HepG2 (cell line): ENCODE data around the gene FADD. TPM values are rescaled to one million over a fixed set of nuclear protein-coding genes. Genes with fewer than 3 reads are reported as not detected.

Experiments used
- ASH2L ChIP-seq: fragments of 300-600, 200-600 bp; sonication (generic); IDR thresholded peaks from 2 replicates; pipeline ENCODE4 v1.7.0; 2017; ENCODE audit warnings: low read depth, mild to moderate bottlenecking, moderate library complexity, mixed read lengths, low read length; ENCODE audit not compliant: insufficient read length
- EP300 ChIP-seq, 3 experiments: sonication (generic) in 1 of 3; formaldehyde crosslinking in 1 of 3; IDR thresholded peaks; 2 replicates each; pipeline versions ENCODE4 v1.5.1 to v1.6.1; 2011 to 2020; ENCODE audit warnings: low read depth in 2 of 3, low read length in 2 of 3, borderline replicate concordance in 1 of 3, improper control_type of control experiment in 1 of 3, mild to moderate bottlenecking in 1 of 3, missing genetic modification reagents in 1 of 3, moderate library complexity in 1 of 3
- KLF6 ChIP-seq: IDR thresholded peaks from 2 replicates; pipeline ENCODE4 v1.8.0; 2016; ENCODE audit warnings: missing biosample characterization, missing genetic modification reagents
- MAZ ChIP-seq, 2 experiments: sonication (generic) in 1 of 2; formaldehyde crosslinking in 1 of 2; IDR thresholded peaks; 2 replicates each; pipeline versions ENCODE4 v1.5.0 to v1.6.1; 2012 to 2020; ENCODE audit warnings: low read depth in 2 of 2, mild to moderate bottlenecking in 2 of 2, borderline replicate concordance in 1 of 2, improper control_type of control experiment in 1 of 2, low read length in 1 of 2, missing genetic modification reagents in 1 of 2, moderate library complexity in 1 of 2
- MEIS2 ChIP-seq: sonication (generic); formaldehyde crosslinking; IDR thresholded peaks from 2 replicates; pipeline ENCODE4 v1.9.0; 2021; ENCODE audit warnings: mild to moderate bottlenecking, missing genetic modification reagents
- SAFB2 ChIP-seq: sonication (generic); formaldehyde crosslinking; IDR thresholded peaks from 2 replicates; pipeline ENCODE4 v1.5.1; 2020; ENCODE audit warnings: missing genetic modification reagents, low read depth, mild to moderate bottlenecking, borderline replicate concordance
- ZNF230 ChIP-seq: sonication (generic); formaldehyde crosslinking; IDR thresholded peaks from 2 replicates; pipeline ENCODE4 v1.4.0; 2020; ENCODE audit warnings: mild to moderate bottlenecking, missing genetic modification reagents
- ZNF256 ChIP-seq: sonication (generic); formaldehyde crosslinking; conservative IDR thresholded peaks from 2 replicates; pipeline ENCODE4 v1.4.0; 2020; ENCODE audit warnings: missing genetic modification reagents
- ZNF564 ChIP-seq: sonication (generic); formaldehyde crosslinking; IDR thresholded peaks from 2 replicates; pipeline ENCODE4 v1.8.1; 2023; ENCODE audit warnings: mild to moderate bottlenecking, missing genetic modification reagents
- ZNF761 ChIP-seq: sonication (generic); formaldehyde crosslinking; conservative IDR thresholded peaks from 2 replicates; pipeline ENCODE4 v1.4.0; 2020; ENCODE audit warnings: mild to moderate bottlenecking, missing genetic modification reagents
- polyA plus RNA-seq, 8 experiments: library from polyadenylated mRNA; depleted of rRNA in 3 of 8; stranded (reverse) in 7 of 8; unstranded in 1 of 8; fragments of >200 nt; fragmentation: Illumina TruSeq in 4 of 8; extraction: Trizol in 4 of 8; gene quantifications; 2 replicates each; pipeline versions ENCODE4 v1.2.1 to v1.2.3, GENCODE V29; 2011 to 2016; ENCODE audit warnings: low read depth in 4 of 8, missing spikeins in 1 of 8, mixed read lengths in 1 of 8; ENCODE audit not compliant: insufficient read depth in 1 of 8
- total RNA-seq, 5 experiments: library from RNA; depleted of rRNA; stranded (reverse); fragments of >200 nt; fragmentation: Illumina TruSeq; extraction: Trizol; gene quantifications; 2 replicates each; pipeline ENCODE4 v1.2.3, GENCODE V29; 2016; ENCODE audit warnings: low read depth in 1 of 5
- TF ChIP-seq, protein P1 (sequence below): sonication (generic); formaldehyde crosslinking; IDR thresholded peaks from 2 replicates; pipeline ENCODE4 v1.5.0; 2020; ENCODE audit warnings: missing genetic modification reagents
- TF ChIP-seq, protein P2 (sequence below): sonication (generic); formaldehyde crosslinking; IDR thresholded peaks from one replicate; pipeline ENCODE4 v1.5.1; 2020; ENCODE audit warnings: mild to moderate bottlenecking, missing genetic modification reagents; ENCODE audit errors: not compliant biosample characterization
- TF ChIP-seq, protein P3 (sequence below): sonication (generic); formaldehyde crosslinking; conservative IDR thresholded peaks from 2 replicates; pipeline ENCODE4 v1.8.0; 2022; ENCODE audit warnings: missing genetic modification reagents

Gene FADD
- total and polyA plus RNA-seq, 2 of the 13 experiments (the other 11 are each of a cell fraction or from before 2014, with no cell fraction given): 14.2 to 22.2 TPM

DNA sequence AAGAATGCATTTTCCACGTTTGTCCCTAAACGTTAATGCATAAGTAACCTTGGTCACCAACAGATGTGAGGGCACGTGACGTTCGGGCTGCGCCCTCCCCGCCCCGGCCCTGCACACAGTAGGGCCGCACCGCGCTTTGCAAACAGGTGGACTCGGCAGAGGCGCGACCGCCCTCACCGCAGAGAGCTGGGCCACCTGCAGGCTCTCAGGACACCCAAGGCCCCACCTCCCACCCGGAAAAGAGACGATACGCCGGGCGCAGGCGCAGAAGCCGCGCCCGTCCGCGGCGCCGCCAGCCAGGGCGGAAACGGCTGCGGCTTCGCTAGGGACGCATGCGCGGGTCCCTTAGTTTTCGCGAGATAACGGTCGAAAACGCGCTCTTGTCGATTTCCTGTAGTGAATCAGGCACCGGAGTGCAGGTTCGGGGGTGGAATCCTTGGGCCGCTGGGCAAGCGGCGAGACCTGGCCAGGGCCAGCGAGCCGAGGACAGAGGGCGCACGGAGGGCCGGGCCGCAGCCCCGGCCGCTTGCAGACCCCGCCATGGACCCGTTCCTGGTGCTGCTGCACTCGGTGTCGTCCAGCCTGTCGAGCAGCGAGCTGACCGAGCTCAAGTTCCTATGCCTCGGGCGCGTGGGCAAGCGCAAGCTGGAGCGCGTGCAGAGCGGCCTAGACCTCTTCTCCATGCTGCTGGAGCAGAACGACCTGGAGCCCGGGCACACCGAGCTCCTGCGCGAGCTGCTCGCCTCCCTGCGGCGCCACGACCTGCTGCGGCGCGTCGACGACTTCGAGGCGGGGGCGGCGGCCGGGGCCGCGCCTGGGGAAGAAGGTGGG lies at the start of gene FADD (continued):
- TF ChIP-seq, protein P1, sequence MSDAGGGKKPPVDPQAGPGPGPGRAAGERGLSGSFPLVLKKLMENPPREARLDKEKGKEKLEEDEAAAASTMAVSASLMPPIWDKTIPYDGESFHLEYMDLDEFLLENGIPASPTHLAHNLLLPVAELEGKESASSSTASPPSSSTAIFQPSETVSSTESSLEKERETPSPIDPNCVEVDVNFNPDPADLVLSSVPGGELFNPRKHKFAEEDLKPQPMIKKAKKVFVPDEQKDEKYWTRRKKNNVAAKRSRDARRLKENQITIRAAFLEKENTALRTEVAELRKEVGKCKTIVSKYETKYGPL (CRISPR knock-in tag): peak; percentile 80; the same call in 1 of the 2 replicates
- TF ChIP-seq ZNF256 (CRISPR knock-in tag) (peak; percentile 77; the same call in 1 of the 2 replicates), ASH2L (peak; percentile 81), ZNF761 (CRISPR knock-in tag) (0 out of 2 replicates have a peak, but pooled peaks have one; percentile 70), MAZ (IDR thresholded peaks at IDR 0.05; ENCODE audit: borderline replicate concordance, low read depth, low read length) (no peak), MAZ (CRISPR knock-in tag; IDR thresholded peaks at IDR 0.05; ENCODE audit: low read depth) (peak; percentile 77), ZNF230 (CRISPR knock-in tag) (0 out of 2 replicates have a peak, but pooled peaks have one; percentile 52), SAFB2 (CRISPR knock-in tag) (0 out of 2 replicates have a peak, but pooled peaks have one; percentile 47), EP300 (IDR thresholded peaks at IDR 0.05; ENCODE audit: low read depth in 2 of 2, low read length in 2 of 2) (no peak), EP300 (CRISPR knock-in tag; IDR thresholded peaks at IDR 0.05; ENCODE audit: borderline replicate concordance) (peak; percentile 17; the same call in 1 of the 2 replicates), KLF6 (CRISPR knock-in tag) (no peak), MEIS2 (CRISPR knock-in tag) (no peak; the same call in 1 of the 2 replicates), ZNF564 (CRISPR knock-in tag) (0 out of 2 replicates have a peak, but pooled peaks have one; percentile 41)
- TF ChIP-seq, protein P2, sequence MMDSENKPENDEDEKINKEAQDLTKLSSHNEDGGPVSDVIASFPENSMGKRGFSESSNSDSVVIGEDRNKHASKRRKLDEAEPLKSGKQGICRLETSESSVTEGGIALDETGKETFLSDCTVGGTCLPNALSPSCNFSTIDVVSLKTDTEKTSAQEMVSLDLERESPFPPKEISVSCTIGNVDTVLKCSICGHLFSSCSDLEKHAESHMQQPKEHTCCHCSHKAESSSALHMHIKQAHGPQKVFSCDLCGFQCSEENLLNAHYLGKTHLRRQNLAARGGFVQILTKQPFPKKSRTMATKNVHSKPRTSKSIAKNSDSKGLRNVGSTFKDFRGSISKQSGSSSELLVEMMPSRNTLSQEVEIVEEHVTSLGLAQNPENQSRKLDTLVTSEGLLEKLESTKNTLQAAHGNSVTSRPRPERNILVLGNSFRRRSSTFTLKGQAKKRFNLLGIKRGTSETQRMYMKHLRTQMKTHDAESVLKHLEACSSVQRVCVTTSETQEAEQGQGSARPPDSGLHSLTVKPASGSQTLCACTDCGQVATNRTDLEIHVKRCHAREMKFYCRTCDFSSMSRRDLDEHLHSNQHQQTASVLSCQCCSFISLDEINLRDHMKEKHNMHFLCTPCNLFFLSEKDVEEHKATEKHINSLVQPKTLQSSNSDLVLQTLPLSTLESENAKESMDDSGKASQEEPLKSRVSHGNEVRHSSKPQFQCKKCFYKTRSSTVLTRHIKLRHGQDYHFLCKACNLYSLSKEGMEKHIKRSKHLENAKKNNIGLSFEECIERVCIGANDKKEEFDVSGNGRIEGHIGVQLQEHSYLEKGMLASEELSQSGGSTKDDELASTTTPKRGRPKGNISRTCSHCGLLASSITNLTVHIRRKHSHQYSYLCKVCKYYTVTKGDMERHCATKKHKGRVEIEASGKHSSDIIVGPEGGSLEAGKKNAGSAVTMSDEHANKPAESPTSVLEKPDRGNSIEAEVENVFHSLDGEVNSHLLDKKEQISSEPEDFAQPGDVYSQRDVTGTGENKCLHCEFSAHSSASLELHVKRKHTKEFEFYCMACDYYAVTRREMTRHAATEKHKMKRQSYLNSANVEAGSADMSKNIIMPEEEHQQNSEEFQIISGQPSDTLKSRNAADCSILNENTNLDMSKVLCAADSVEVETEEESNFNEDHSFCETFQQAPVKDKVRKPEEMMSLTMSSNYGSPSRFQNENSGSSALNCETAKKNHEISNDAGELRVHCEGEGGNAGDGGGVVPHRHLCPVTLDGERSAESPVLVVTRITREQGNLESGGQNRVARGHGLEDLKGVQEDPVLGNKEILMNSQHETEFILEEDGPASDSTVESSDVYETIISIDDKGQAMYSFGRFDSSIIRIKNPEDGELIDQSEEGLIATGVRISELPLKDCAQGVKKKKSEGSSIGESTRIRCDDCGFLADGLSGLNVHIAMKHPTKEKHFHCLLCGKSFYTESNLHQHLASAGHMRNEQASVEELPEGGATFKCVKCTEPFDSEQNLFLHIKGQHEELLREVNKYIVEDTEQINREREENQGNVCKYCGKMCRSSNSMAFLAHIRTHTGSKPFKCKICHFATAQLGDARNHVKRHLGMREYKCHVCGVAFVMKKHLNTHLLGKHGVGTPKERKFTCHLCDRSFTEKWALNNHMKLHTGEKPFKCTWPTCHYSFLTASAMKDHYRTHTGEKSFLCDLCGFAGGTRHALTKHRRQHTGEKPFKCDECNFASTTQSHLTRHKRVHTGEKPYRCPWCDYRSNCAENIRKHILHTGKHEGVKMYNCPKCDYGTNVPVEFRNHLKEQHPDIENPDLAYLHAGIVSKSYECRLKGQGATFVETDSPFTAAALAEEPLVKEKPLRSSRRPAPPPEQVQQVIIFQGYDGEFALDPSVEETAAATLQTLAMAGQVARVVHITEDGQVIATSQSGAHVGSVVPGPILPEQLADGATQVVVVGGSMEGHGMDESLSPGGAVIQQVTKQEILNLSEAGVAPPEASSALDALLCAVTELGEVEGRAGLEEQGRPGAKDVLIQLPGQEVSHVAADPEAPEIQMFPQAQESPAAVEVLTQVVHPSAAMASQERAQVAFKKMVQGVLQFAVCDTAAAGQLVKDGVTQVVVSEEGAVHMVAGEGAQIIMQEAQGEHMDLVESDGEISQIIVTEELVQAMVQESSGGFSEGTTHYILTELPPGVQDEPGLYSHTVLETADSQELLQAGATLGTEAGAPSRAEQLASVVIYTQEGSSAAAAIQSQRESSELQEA: no peak
- TF ChIP-seq, protein P3, sequence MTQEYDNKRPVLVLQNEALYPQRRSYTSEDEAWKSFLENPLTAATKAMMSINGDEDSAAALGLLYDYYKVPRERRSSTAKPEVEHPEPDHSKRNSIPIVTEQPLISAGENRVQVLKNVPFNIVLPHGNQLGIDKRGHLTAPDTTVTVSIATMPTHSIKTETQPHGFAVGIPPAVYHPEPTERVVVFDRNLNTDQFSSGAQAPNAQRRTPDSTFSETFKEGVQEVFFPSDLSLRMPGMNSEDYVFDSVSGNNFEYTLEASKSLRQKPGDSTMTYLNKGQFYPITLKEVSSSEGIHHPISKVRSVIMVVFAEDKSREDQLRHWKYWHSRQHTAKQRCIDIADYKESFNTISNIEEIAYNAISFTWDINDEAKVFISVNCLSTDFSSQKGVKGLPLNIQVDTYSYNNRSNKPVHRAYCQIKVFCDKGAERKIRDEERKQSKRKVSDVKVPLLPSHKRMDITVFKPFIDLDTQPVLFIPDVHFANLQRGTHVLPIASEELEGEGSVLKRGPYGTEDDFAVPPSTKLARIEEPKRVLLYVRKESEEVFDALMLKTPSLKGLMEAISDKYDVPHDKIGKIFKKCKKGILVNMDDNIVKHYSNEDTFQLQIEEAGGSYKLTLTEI: no peak
